ENCODE results near the gene PAPPA. TPM values are rescaled to one million over a fixed set of nuclear protein-coding genes. Genes with fewer than 3 reads are reported as not detected.

PAPPA gene
- total RNA-seq, 1 experiment from 2014 or later: 0.17 TPM

GRCh38 chr9:116232424-116233159 is 79.0 kb downstream of the PAPPA start:
- Histone ChIP-seq H2AFZ (ENCODE audit: low read length) (no peak overlapping the region), H4K91ac (ENCODE audit: insufficient read length, low read depth, low read length) (no peak overlapping the region), H2AK5ac (ENCODE audit: insufficient read length, low read length) (no peak overlapping the region), H3T11ph (ENCODE audit: low read length) (no peak overlapping the region), H3K23me2 (ENCODE audit: insufficient read length, low read depth, low read length, poor library complexity, severe bottlenecking) (no peaks in the 10 kb centered on the region), H2BK12ac (ENCODE audit: insufficient read length, low read depth, low read length) (no peak overlapping the region), H3K27me3 (ENCODE audit: insufficient read depth, low read length) (no peaks in the 10 kb centered on the region), H4K8ac (replicated peaks; ENCODE audit: insufficient read length, low read depth, low read length) (no peak overlapping the region), H3K9me3 (ENCODE audit: control insufficient read depth, low read depth, low read length) (no peaks in the 10 kb centered on the region), H2BK15ac (ENCODE audit: low read depth, low read length) (no peak overlapping the region), H3K9ac (ENCODE audit: extremely low read depth, insufficient read length, low read length) (no peak overlapping the region), H3K79me2 (ENCODE audit: insufficient read depth, low read length) (no peaks in the 10 kb centered on the region), H3K4ac (ENCODE audit: low read depth, low read length) (no peak overlapping the region), H3K4me1 (ENCODE audit: insufficient read depth, low read length) (no peaks in the 10 kb centered on the region), H4K5ac (ENCODE audit: insufficient read length, low read depth, low read length) (no peak overlapping the region), H2BK120ac (ENCODE audit: low read depth, low read length, poor library complexity, severe bottlenecking) (no peak overlapping the region), H2BK20ac (ENCODE audit: low read depth, low read length, poor library complexity, severe bottlenecking) (no peak overlapping the region), H3K14ac (ENCODE audit: insufficient read depth, low read length) (no peak overlapping the region), H3K4me2 (ENCODE audit: insufficient read depth, insufficient read length, low read length) (no peak overlapping the region), H3K79me1 (ENCODE audit: insufficient read depth, low read depth, low read length, poor library complexity, severe bottlenecking) (no peaks in the 10 kb centered on the region), H3K18ac (ENCODE audit: insufficient read length, low read depth, low read length) (no peak overlapping the region), H3K56ac (ENCODE audit: insufficient read length, low read depth, low read length) (no peak overlapping the region), H3K27ac (ENCODE audit: insufficient read length, low read depth, low read length) (no peak overlapping the region), H4K20me1 (ENCODE audit: control insufficient read depth, insufficient read depth, insufficient read length) (no peaks in the 10 kb centered on the region), H3K23ac (ENCODE audit: insufficient read length, low read depth, low read length) (no peak overlapping the region), H2BK5ac (ENCODE audit: insufficient read length, low read length) (no peak overlapping the region)
- WGBS (ENCODE audit: extremely low coverage, insufficient read length, low lambda C conversion rate): no CpG with 5 or more reads among the region's 5 CpGs
- H3K4me3 Mint-ChIP-seq: no peak overlapping the region
- H3K9me3 Mint-ChIP-seq: no peaks in the 10 kb centered on the region; a peak in 1 of 5 replicates
- peaks cover 28% of the 10 kb centered on the region for H3K27me3 Mint-ChIP-seq (ENCODE audit: low read depth)
- H3K36me3 Mint-ChIP-seq (ENCODE audit: insufficient read depth in 1 of 3, low read depth in 3 of 3): no peaks in the 10 kb centered on the region
- no peak for TF ChIP-seq CTCF (conservative IDR thresholded peaks at IDR 0.05)
- DNase-seq: no peak
- H3K27ac Mint-ChIP-seq: no peak overlapping the region
- H3K4me1 Mint-ChIP-seq: no peaks in the 10 kb centered on the region; a peak in 1 of 4 replicates

All from H9 (cell line).